ENCODE results near the gene EML1. TPM values are rescaled to one million over a fixed set of nuclear protein-coding genes. Genes with fewer than 3 reads are reported as not detected.

EML1 gene
- total RNA-seq, 1 experiment from 2014 or later = 12.0 TPM

DNA sequence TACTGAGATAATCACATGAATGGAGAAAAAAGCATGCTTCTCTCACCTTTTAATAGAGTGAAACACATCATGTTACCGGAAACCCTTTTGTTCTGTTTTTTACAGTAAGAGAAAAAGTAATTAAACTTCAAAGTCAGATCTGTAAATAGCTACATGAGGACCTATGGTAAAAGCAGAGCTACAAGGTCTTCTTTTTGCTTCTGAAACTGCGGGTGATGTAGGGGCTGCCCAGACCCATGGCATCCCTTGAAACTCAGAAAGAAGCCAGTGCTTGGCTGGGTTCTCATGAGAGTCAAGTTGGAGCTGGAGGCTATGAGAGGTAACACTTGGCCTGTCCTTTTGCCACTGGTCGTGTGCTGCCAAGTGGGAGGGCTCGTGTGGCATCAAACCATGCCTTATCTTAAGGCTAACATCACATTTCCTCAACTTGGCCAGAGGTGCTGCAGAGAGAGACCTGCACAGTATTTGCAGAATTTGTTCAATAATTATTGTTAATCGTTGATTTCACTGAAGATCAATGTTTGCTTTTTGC lies 47.6 kb downstream of the EML1 start:
- Histone ChIP-seq H4K20me1 (ENCODE audit: low read length) (no peaks in the 10 kb centered on the region), H3K27me3 (ENCODE audit: low read length) (no peaks in the 10 kb centered on the region), H3K9ac (ENCODE audit: low read length) (no peak overlapping the region), H3K4me1 (ENCODE audit: insufficient read depth, low read length) (peaks cover 9% of the 10 kb centered on the region), H3K4me3 (ENCODE audit: low read length) (no peak overlapping the region), H3K9me2 (replicated peaks; ENCODE audit: low read length) (no peaks in the 10 kb centered on the region), H3K9me3 (ENCODE audit: low read length) (no peaks in the 10 kb centered on the region), H3K27ac (ENCODE audit: low read length) (no peak overlapping the region), H3K4me2 (ENCODE audit: low read length) (no peak overlapping the region), H3F3A (ENCODE audit: low read length, unreplicated experiment) (no peaks in the 10 kb centered on the region), H3K79me2 (ENCODE audit: low read length) (no peaks in the 10 kb centered on the region), H2AFZ (ENCODE audit: low read length) (no peak overlapping the region), H3K36me3 (ENCODE audit: low read depth, low read length) (no peaks in the 10 kb centered on the region)
- no TSS peak for BruUV-seq (replicated peaks)
- POLR2A ChIA-PET (ENCODE audit: unreplicated experiment) = interaction anchor here (0.6 kb wide), 1 partner anchor 81 kb away, joined by 10 read pairs; no protein-coding TSS in a partner anchor
- no peak for DNase-seq
- intact Hi-C loops (cut with micrococcal nuclease) = no loop called here
- no peak for TF ChIP-seq CTCF (conservative IDR thresholded peaks at IDR 0.05; ENCODE audit: low read depth, low read length)
- no peak for TF ChIP-seq EZH2phosphoT487 (IDR thresholded peaks at IDR 0.05; ENCODE audit: borderline replicate concordance, low read length)
- TF ChIP-seq EZH2 (IDR thresholded peaks at IDR 0.05; ENCODE audit: low read length, unreplicated experiment) = no peak
- CTCF ChIA-PET = no interaction called here
- ATAC-seq = no peak

GRCh38 chr14:99841436-99842071 lies 48.3 kb downstream of the EML1 start:
- H3K36me3 ChIP-seq (ENCODE audit: low read depth, low read length) = no peaks in the 10 kb centered on the region
- H3K79me2 ChIP-seq (ENCODE audit: low read length) = no peaks in the 10 kb centered on the region
- H3F3A ChIP-seq (ENCODE audit: low read length, unreplicated experiment) = no peaks in the 10 kb centered on the region
- no peak overlapping the region for H3K4me3 ChIP-seq (ENCODE audit: low read length)
- no peak overlapping the region for H3K4me2 ChIP-seq (ENCODE audit: low read length)
- H3K9me2 ChIP-seq (replicated peaks; ENCODE audit: low read length) = no peaks in the 10 kb centered on the region
- ChIA-PET POLR2A (ENCODE audit: unreplicated experiment) (no interaction called here), CTCF (no interaction called here)
- no peak overlapping the region for H3K9ac ChIP-seq (ENCODE audit: low read length)
- H3K27me3 ChIP-seq (ENCODE audit: low read length) = no peaks in the 10 kb centered on the region
- H2AFZ ChIP-seq (ENCODE audit: low read length) = no peak overlapping the region
- ATAC-seq (no peak), DNase-seq (no peak)
- H3K9me3 ChIP-seq (ENCODE audit: low read length) = no peaks in the 10 kb centered on the region
- no peak for TF ChIP-seq EZH2 (IDR thresholded peaks at IDR 0.05; ENCODE audit: low read length, unreplicated experiment)
- TF ChIP-seq CTCF (conservative IDR thresholded peaks at IDR 0.05; ENCODE audit: low read depth, low read length) = no peak
- TF ChIP-seq EZH2phosphoT487 (IDR thresholded peaks at IDR 0.05; ENCODE audit: borderline replicate concordance, low read length) = no peak
- intact Hi-C loops (cut with micrococcal nuclease) = no loop called here
- H3K4me1 ChIP-seq (ENCODE audit: insufficient read depth, low read length) = peaks cover 9% of the 10 kb centered on the region
- no peak overlapping the region for H3K27ac ChIP-seq (ENCODE audit: low read length)
- no TSS peak for BruUV-seq (replicated peaks)
- no peaks in the 10 kb centered on the region for H4K20me1 ChIP-seq (ENCODE audit: low read length)

DNA sequence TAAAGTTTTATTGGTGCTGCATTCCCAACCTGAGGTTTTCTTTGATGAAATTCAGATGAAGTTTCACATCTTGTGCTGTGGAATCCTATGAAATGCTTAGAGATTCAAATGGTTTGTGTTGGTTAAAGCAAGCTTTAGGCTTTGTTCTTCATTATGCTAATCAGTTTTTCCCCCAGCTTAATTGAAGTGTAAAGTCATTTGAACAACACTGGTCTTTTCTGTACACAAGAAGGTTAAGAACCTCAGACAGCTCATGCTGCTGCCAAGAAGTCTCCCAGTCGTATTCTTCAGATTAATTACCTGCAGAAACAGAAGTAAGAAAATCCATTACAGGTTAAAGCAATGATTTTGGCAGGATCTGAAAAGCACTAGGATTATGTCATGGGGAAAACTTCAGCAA lies 48.9 kb downstream of the EML1 start:
- H4K20me1 ChIP-seq (ENCODE audit: low read length) = no peaks in the 10 kb centered on the region
- peaks cover 9% of the 10 kb centered on the region for H3K4me1 ChIP-seq (ENCODE audit: insufficient read depth, low read length)
- no TSS peak for BruUV-seq (replicated peaks)
- H3K9me3 ChIP-seq (ENCODE audit: low read length) = no peaks in the 10 kb centered on the region; the same call in 1 of the 2 replicates
- H3K4me3 ChIP-seq (ENCODE audit: low read length) = no peak overlapping the region
- H3K36me3 ChIP-seq (ENCODE audit: low read depth, low read length) = no peaks in the 10 kb centered on the region
- DNase-seq (no peak), ATAC-seq (no peak)
- H3K27ac ChIP-seq (ENCODE audit: low read length) = no peak overlapping the region
- POLR2A ChIA-PET (ENCODE audit: unreplicated experiment) = no interaction called here
- TF ChIP-seq EZH2phosphoT487 (IDR thresholded peaks at IDR 0.05; ENCODE audit: borderline replicate concordance, low read length) = no peak
- TF ChIP-seq EZH2 (IDR thresholded peaks at IDR 0.05; ENCODE audit: low read length, unreplicated experiment) = no peak
- TF ChIP-seq CTCF (conservative IDR thresholded peaks at IDR 0.05; ENCODE audit: low read depth, low read length) = no peak
- H2AFZ ChIP-seq (ENCODE audit: low read length) = no peak overlapping the region
- H3K27me3 ChIP-seq (ENCODE audit: low read length) = no peaks in the 10 kb centered on the region
- intact Hi-C loops (cut with micrococcal nuclease) = no loop called here
- no peak overlapping the region for H3K9ac ChIP-seq (ENCODE audit: low read length)
- CTCF ChIA-PET = no interaction called here
- no peaks in the 10 kb centered on the region for H3F3A ChIP-seq (ENCODE audit: low read length, unreplicated experiment)
- no peaks in the 10 kb centered on the region for H3K79me2 ChIP-seq (ENCODE audit: low read length)
- H3K4me2 ChIP-seq (ENCODE audit: low read length) = no peak overlapping the region
- no peaks in the 10 kb centered on the region for H3K9me2 ChIP-seq (replicated peaks; ENCODE audit: low read length)

All from PC-3 (cell line).